ENCODE results near the gene METTL17. TPM values are rescaled to one million over a fixed set of nuclear protein-coding genes. Genes with fewer than 3 reads are reported as not detected.
"Not testable (repeated sequence)": the region's sequence is repeated elsewhere in the genome, so short reads cannot be mapped to it uniquely, and the experiment has no call there.

Gene METTL17
- total RNA-seq, 1 donor from 2014 or later = 62.2 TPM

GRCh38 chr14:20998139-20998538 is 8.4 kb downstream of the METTL17 start:
- H3K9me3 ChIP-seq = no peaks in the 10 kb centered on the region
- no peak overlapping the region for H3K4me3 ChIP-seq
- no peaks in the 10 kb centered on the region for H3K27me3 ChIP-seq (ENCODE audit: low read depth)
- TF ChIP-seq, protein P1, sequence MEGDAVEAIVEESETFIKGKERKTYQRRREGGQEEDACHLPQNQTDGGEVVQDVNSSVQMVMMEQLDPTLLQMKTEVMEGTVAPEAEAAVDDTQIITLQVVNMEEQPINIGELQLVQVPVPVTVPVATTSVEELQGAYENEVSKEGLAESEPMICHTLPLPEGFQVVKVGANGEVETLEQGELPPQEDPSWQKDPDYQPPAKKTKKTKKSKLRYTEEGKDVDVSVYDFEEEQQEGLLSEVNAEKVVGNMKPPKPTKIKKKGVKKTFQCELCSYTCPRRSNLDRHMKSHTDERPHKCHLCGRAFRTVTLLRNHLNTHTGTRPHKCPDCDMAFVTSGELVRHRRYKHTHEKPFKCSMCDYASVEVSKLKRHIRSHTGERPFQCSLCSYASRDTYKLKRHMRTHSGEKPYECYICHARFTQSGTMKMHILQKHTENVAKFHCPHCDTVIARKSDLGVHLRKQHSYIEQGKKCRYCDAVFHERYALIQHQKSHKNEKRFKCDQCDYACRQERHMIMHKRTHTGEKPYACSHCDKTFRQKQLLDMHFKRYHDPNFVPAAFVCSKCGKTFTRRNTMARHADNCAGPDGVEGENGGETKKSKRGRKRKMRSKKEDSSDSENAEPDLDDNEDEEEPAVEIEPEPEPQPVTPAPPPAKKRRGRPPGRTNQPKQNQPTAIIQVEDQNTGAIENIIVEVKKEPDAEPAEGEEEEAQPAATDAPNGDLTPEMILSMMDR (IDR thresholded peaks at IDR 0.05) = no peak
- H3K4me1 ChIP-seq = no peaks in the 10 kb centered on the region
- ATAC-seq (no peak), DNase-seq (no peak)
- no peak overlapping the region for H3K27ac ChIP-seq
- H3K36me3 ChIP-seq = peaks cover 46% of the 10 kb centered on the region
- intact Hi-C loops (cut with DNase I) = no loop called here

GRCh38 chr14:20998674-20999366 is 9.0 kb downstream of the METTL17 start, which contains the start of gene SLC39A2:
Gene SLC39A2 (plus strand): TSS chr14:20999293. CDS start chr14:20999447, 154 bp downstream.
- H3K27ac ChIP-seq = no peak within 1 kb of the TSS
- no peak within 1 kb of the TSS for H3K4me3 ChIP-seq
- DNase-seq = no peak
- peak; percentile 54 to 65 for ATAC-seq
- TF ChIP-seq, protein P1 (IDR thresholded peaks at IDR 0.05) = no peak
- H3K27me3 ChIP-seq (ENCODE audit: low read depth) = no peaks in the 10 kb centered on the region
- intact Hi-C loops (cut with DNase I) = no loop called here
- H3K9me3 ChIP-seq = no peaks in the 10 kb centered on the region
- H3K4me1 ChIP-seq = no peaks in the 10 kb centered on the region
- peaks cover 39% of the 10 kb centered on the region for H3K36me3 ChIP-seq

- Histone ChIP-seq H3K4me3 (no peak overlapping the region), H3K9me3 (no peaks in the 10 kb centered on the region), H3K4me1 (no peaks in the 10 kb centered on the region), H3K27ac (no peak overlapping the region), H3K27me3 (ENCODE audit: low read depth) (no peaks in the 10 kb centered on the region), H3K36me3 (peaks cover 31% of the 10 kb centered on the region)
- TF ChIP-seq, protein P1 (IDR thresholded peaks at IDR 0.05) = no peak
- intact Hi-C loops (cut with DNase I) = no loop called here
- DNase-seq = no peak
- no peak for ATAC-seq
Observed at GRCh38 chr14:20999591-20999990, 9.8 kb downstream of the METTL17 start.

DNA sequence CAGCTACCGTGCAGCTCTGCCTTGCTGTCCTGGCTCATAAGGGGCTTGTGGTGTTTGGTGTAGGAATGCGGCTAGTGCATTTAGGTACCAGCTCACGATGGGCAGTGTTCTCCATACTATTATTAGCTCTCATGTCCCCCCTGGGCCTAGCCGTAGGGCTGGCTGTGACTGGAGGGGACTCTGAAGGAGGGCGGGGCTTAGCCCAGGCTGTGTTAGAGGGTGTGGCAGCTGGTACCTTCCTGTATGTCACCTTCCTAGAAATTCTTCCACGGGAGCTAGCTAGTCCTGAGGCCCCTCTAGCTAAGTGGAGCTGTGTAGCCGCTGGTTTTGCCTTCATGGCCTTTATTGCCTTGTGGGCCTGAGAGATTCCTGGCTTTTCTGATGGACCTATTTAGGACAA is 11.4 kb downstream of the METTL17 start:
- Histone ChIP-seq H3K27me3 (ENCODE audit: low read depth) (no peaks in the 10 kb centered on the region), H3K9me3 (no peaks in the 10 kb centered on the region), H3K27ac (no peak overlapping the region), H3K36me3 (peaks cover 15% of the 10 kb centered on the region), H3K4me1 (no peaks in the 10 kb centered on the region), H3K4me3 (no peak overlapping the region)
- DNase-seq = no peak
- intact Hi-C loops (cut with DNase I) = no loop called here
- TF ChIP-seq, protein P1 (IDR thresholded peaks at IDR 0.05) = no peak
- ATAC-seq = no peak

- no peak for ATAC-seq
- H3K27ac ChIP-seq = no peak overlapping the region
- TF ChIP-seq, protein P1 (IDR thresholded peaks at IDR 0.05) = no peak
Observed at GRCh38 chr14:21003788-21004346, 14.1 kb downstream of the METTL17 start.

DNA sequence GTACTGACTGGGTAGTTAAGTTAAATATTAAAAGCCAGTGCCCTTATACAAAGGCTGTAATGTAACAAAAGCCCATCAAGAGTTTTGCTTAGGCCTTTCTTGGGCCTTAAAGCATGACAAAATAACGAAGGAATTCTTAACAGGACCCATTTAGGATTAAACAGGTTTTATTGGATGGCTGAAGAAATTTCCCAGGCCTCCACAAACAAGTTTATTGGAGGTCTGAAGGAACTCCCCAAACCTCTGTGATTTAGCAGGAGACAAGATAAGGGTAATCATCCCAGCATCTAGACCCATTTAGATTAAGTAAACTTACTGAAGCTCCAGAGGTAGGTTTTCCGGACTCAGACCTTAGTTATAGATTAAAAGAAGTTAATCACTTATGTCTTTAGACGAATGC is 19.9 kb downstream of the METTL17 start:
- H3K27ac ChIP-seq; DNase-seq; H3K27me3 ChIP-seq (ENCODE audit: low read depth); H3K4me3 ChIP-seq; intact Hi-C loops (cut with DNase I); H3K9me3 ChIP-seq; H3K4me1 ChIP-seq; ATAC-seq; H3K36me3 ChIP-seq: not testable (repeated sequence)

More at GRCh38 chr14:21003788-21004346, 14.1 kb downstream of the METTL17 start:
- Histone ChIP-seq H3K4me1 (no peaks in the 10 kb centered on the region), H3K36me3 (no peaks in the 10 kb centered on the region), H3K9me3 (no peaks in the 10 kb centered on the region), H3K4me3 (no peak overlapping the region), H3K27me3 (ENCODE audit: low read depth) (no peaks in the 10 kb centered on the region)
- no peak for DNase-seq
- intact Hi-C loops (cut with DNase I) = no loop called here

Measured in lower lobe of right lung (tissue), 2 donors.